Ishikawa (cell line): ENCODE results near the gene TRIP12.

Experiments
- CEBPB ChIP-seq: IDR thresholded peaks from 2 replicates; pipeline ENCODE4 v1.6.1; 2012
- CREB1 ChIP-seq: IDR thresholded peaks from 2 replicates; pipeline ENCODE4 v1.6.1; 2012; ENCODE audit warnings: low read depth
- EGR1 ChIP-seq: IDR thresholded peaks from 2 replicates; pipeline ENCODE4 v1.6.1; 2012
- EP300 ChIP-seq: IDR thresholded peaks from 2 replicates; pipeline ENCODE4 v1.6.1; 2012; ENCODE audit warnings: borderline replicate concordance
- FOXM1 ChIP-seq: IDR thresholded peaks from 2 replicates; pipeline ENCODE4 v1.6.1; 2012; ENCODE audit warnings: low read depth, borderline replicate concordance
- MAX ChIP-seq: IDR thresholded peaks from 2 replicates; pipeline ENCODE4 v1.6.1; 2012
- NFIC ChIP-seq: IDR thresholded peaks from 2 replicates; pipeline ENCODE4 v1.6.1; 2012
- RAD21 ChIP-seq: IDR thresholded peaks from 2 replicates; pipeline ENCODE4 v1.6.1; 2012; ENCODE audit warnings: low read depth
- TAF1 ChIP-seq: IDR thresholded peaks from 2 replicates; pipeline ENCODE4 v1.6.1; 2012; ENCODE audit warnings: low read depth, mild to moderate bottlenecking
- TCF12 ChIP-seq: IDR thresholded peaks from 2 replicates; pipeline ENCODE4 v1.6.1; 2012; ENCODE audit warnings: low read depth
- TEAD4 ChIP-seq: IDR thresholded peaks from 2 replicates; pipeline ENCODE4 v1.6.1; 2012
- USF1 ChIP-seq: IDR thresholded peaks from 2 replicates; pipeline ENCODE4 v1.6.1; 2012
- YY1 ChIP-seq: IDR thresholded peaks from 2 replicates; pipeline ENCODE4 v1.6.1; 2012; ENCODE audit warnings: low read depth
- ZBTB7A ChIP-seq: IDR thresholded peaks from 2 replicates; pipeline ENCODE4 v1.6.1; 2012; ENCODE audit warnings: low read depth
- TF ChIP-seq, protein P1 (sequence below): IDR thresholded peaks from 2 replicates; pipeline ENCODE4 v1.6.1; 2012; ENCODE audit warnings: low read depth, mild to moderate bottlenecking

TRIP12 gene

GRCh38 chr2:229802785-229803184 lies 119.0 kb downstream of the TRIP12 start:
- TF ChIP-seq CEBPB (no peak), TCF12 (no peak), FOXM1 (no peak), NFIC (no peak), TAF1 (no peak), EP300 (no peak), YY1 (no peak), TEAD4 (no peak), EGR1 (no peak), USF1 (no peak), RAD21 (no peak), MAX (no peak), CREB1 (no peak), ZBTB7A (no peak)
- TF ChIP-seq, protein P1, sequence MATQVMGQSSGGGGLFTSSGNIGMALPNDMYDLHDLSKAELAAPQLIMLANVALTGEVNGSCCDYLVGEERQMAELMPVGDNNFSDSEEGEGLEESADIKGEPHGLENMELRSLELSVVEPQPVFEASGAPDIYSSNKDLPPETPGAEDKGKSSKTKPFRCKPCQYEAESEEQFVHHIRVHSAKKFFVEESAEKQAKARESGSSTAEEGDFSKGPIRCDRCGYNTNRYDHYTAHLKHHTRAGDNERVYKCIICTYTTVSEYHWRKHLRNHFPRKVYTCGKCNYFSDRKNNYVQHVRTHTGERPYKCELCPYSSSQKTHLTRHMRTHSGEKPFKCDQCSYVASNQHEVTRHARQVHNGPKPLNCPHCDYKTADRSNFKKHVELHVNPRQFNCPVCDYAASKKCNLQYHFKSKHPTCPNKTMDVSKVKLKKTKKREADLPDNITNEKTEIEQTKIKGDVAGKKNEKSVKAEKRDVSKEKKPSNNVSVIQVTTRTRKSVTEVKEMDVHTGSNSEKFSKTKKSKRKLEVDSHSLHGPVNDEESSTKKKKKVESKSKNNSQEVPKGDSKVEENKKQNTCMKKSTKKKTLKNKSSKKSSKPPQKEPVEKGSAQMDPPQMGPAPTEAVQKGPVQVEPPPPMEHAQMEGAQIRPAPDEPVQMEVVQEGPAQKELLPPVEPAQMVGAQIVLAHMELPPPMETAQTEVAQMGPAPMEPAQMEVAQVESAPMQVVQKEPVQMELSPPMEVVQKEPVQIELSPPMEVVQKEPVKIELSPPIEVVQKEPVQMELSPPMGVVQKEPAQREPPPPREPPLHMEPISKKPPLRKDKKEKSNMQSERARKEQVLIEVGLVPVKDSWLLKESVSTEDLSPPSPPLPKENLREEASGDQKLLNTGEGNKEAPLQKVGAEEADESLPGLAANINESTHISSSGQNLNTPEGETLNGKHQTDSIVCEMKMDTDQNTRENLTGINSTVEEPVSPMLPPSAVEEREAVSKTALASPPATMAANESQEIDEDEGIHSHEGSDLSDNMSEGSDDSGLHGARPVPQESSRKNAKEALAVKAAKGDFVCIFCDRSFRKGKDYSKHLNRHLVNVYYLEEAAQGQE: no peak

DNA sequence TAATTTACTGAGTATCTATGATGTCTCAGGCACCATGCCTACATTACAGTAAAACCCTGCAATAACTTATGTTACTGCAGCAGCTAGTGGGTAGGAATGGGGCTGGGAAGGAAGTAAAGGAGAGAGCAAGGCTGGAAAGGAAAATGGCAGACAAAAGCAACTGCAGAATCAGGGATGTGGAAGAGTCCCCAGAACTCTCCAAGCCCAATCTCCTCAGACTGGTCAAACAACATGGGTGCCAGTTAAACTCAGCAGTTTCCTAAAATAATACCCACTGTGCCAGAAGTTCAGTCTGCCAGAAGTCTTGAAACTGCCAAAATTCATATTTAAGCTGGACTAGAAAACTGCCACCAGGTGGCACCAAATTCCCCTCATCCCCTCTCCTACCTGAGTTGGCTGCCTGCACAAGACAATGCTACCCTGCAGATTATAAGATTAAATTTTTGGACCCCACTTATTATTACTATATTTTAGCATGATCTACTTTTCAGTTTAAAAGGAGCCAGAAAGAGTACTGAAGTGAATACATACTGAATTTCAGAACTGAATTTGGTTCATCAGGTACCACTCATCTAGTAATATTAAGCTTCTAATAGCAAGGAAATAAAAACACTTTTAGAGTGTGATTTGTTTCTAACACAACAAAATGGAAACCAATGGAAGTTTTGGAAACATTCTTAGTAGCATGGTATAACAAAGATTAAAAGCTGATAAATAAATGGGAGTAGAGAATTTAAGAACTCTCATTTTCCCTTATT lies 120.6 kb downstream of the TRIP12 start:
- TF ChIP-seq MAX (no peak), NFIC (no peak), RAD21 (peak; percentile 46), TEAD4 (no peak), ZBTB7A (no peak), TAF1 (no peak), TCF12 (no peak)
- TF ChIP-seq, protein P1: no peak

- TF ChIP-seq USF1 (no peak), EP300 (no peak), RAD21 (no peak), TAF1 (no peak), ZBTB7A (no peak)
These were observed 123.2 kb downstream of the TRIP12 start for GRCh38 chr2:229798446-229799155.

GRCh38 chr2:229795058-229795457 lies 126.8 kb downstream of the TRIP12 start:
- TF ChIP-seq, protein P1: no peak
- TF ChIP-seq NFIC: no peak
- TF ChIP-seq EP300: no peak
- TF ChIP-seq MAX: no peak
- no peak for TF ChIP-seq TAF1
- no peak for TF ChIP-seq TEAD4
- no peak for TF ChIP-seq EGR1
- TF ChIP-seq RAD21: no peak
- no peak for TF ChIP-seq ZBTB7A
- TF ChIP-seq USF1: no peak
- no peak for TF ChIP-seq YY1
- no peak for TF ChIP-seq CREB1
- TF ChIP-seq TCF12: no peak
- TF ChIP-seq FOXM1: no peak
- TF ChIP-seq CEBPB: no peak
